Measurements from ENCODE around the gene CCDC12.

CCDC12 gene

DNA sequence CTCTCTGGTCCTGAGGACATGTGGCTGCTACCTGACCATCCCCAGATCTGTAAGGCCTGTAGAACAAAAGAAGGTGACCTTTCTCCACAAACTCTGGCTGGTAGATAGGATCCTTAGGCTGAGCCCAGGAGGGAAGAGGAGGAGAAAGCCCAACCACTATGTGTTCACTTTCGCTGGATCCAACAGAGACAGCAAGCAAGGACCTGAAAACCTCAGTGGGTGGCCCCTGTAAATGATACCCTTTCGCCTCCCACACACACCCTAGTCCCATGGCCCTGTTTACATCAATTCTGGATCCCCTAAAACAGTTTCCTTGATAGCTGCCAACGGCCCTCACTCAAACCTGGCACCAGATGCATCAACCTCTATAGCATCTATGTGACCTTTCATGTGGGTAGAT, 22.4 kb downstream of the CCDC12 start:
- DNase-seq = no peak

DNA sequence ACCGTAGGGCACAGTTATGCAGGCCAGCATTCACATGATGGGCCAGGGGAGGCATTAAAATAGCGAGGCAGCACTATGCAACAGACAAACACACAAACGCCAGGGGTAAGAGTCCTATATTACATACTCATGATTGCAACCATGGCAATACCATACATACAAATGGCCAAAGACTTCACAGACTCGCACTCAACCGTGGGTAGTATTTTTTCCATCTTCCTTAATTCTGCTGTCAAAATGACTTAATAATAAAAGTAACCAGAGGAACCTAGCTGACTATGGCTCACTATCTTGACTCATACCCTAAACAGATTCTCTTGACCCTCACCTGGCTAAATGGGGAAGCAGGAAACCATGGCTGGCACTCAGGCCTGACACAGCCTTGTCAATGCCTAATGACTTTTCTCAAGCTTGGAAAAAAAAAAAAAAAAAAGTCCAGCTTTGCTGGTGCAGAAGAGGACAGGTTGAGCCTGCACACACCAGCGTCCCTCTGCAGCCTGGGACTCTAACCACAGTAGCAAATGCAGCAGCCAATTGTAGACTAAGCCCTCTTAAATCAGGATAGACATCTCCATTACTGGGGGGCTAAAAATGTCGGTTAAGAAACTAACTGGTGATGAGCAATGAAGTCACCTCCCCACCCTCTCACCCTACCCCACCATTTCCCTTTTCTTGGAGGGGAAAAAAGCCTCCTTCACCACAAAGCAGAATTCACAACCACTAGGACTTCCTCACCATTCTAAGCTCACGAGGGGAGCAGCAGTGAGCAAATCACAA, 23.1 kb downstream of the CCDC12 start:
- no peak for DNase-seq

DNA sequence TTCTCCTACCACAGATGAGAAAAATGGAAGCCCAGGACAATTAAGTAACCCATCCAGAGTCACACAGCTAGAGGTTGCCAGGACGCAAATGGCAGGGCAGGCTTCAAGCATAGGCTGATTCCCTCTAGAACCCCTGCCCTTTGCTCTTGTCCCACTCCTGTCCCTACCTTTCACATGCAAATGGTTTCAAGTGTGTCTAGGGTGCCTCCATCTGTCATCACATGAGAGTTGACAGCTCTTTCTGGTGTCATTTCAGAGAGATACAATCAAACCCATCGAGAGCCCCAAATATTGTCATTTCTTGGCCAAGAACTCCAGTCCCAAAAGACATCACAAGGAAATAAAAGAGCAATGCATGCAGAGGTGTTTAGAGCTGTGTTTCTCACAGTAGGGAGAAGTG, 23.7 kb downstream of the CCDC12 start:
- DNase-seq = no peak

DNA sequence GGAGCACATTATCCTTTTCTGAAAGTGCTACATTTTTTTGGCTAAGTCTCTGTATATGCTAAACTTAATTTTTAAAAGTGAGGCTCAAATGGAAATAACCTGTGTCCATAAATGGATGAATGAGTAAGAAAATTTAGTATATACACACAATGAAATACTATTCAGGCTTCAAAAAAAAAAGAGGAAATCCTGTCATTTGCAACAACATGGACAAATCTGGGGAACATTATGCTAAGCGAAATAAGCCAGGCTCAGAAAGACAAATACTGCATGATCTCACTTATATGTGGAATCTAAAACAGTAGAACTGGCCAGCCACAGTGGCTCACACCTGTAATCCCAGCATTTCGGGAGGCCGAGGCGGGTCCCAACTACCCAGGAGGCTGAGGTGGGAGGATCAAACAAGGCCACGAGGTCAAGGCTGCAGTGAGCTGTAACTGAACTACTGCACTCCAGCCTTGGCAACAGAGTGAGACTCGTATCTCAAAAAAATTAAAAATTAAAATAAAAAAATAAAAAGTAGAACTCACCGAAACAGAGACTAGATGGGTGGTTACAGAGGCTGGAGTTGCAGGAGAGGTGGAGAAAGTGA, 25.8 kb downstream of the CCDC12 start:
- DNase-seq = no peak

DNA sequence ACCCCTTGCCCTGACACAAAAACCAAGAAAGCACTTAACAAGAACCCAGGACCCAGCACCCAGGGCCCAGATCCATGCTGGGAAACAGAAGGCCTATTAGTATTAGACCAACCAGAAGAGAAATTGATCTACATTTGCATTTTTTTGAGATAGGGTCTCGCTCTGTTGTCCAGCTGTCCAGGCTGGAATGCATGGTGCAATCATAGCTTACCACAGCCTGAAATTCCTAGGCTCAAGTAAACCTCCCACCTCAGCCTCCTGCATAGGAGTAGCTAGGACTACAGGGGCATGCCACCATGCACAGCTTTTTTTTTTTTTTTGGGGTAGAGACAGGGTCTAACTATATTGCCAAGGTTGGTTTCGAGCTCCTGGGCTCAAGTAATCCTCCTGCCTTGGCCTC, 26.4 kb downstream of the CCDC12 start:
- DNase-seq = no peak

DNA sequence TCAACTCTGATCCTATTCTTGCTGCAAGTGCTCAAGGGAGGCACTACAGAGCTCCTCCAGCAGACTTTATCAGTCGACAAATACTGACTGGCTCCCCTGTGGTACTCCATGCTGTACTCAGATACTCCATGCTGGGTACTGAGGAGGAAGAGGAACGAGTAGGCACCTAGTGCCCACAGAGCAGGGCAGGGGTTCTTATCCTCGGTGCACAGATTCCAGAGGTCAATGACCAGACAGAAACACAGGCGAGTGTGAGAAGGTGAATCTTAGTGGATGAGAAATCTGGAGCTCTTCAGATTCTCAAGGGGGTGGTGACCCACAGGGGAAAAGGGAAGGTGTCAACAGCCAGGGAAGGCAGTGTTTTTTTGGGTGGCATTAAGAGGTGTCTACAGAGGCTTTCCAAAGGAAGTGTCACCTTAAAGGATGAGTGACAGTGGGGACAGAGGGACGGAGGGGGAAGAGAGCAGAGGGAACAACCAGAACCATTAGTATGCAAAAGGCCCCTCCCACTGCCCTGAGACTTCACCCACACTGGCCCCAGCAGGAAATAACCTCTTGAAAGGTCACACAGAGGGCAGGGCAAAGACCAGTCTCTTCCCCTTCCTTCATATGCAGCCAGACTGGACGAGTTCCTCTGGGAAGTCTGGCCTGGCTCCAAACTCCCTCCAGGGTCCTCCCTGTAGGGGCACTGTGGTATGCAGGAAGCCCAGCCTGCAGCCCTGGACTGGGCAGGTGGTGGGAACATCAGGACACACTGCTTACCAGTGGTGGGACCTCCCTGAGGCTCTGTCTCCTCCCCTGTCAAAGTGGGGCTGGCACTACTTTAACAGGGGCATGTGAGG, 27.5 kb downstream of the CCDC12 start:
- DNase-seq = no peak

DNA sequence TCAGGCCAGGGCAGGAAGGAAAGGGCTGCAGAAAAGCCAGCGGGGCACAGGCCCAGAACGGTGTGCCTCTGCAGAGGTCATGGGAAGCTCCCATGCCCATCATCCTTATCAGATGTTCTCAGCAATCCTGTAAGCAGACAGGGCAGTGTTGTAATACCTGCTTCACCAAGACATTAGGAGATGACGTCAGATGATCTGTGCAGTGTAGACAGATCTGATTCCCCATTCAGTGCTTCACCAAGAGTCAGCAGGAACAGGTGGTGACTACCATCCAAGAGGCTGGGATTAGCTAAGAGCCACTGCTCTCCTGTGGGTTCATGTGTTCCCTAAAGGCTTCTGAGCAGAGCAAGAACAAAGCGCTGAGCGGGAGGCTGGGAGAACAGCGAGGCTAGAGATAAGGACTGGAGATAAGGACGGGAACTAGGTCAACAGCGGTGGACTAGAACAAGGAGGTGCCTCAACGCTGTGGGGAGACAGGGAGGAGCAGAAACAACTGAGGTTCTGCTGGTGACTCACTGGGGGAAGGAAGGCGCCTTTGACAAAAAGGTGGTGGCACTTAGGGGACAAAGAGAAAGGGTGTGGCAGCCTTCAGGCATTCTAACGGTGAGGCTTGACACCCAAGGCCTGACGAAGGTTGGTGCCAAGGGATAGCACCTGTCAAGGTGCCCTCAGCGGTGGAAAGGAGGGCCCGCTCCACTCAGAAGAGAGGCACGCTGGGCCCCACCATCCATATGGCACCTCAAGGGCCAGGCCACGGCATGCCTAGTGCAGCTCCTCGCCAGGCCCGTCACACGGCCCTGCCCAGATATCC, 28.4 kb downstream of the CCDC12 start:
- DNase-seq = no peak

DNA sequence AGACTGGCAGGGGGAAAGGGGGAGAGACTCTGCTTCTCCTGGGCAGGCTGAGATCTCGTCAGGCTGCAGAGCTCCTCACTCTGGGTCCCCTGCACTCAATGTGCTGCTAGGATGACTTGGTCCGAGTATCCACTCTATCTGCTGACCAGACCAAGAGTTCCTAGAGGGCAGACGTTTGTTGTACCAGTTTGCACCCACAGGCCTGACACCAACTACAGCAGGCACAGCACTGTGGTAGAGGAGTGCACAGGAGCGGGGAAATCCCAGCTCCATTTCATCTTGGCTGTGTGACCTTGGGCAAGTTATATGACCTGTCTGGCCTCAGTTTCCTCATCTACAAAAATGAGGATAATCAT, 29.0 kb downstream of the CCDC12 start:
- no peak for DNase-seq

DNA sequence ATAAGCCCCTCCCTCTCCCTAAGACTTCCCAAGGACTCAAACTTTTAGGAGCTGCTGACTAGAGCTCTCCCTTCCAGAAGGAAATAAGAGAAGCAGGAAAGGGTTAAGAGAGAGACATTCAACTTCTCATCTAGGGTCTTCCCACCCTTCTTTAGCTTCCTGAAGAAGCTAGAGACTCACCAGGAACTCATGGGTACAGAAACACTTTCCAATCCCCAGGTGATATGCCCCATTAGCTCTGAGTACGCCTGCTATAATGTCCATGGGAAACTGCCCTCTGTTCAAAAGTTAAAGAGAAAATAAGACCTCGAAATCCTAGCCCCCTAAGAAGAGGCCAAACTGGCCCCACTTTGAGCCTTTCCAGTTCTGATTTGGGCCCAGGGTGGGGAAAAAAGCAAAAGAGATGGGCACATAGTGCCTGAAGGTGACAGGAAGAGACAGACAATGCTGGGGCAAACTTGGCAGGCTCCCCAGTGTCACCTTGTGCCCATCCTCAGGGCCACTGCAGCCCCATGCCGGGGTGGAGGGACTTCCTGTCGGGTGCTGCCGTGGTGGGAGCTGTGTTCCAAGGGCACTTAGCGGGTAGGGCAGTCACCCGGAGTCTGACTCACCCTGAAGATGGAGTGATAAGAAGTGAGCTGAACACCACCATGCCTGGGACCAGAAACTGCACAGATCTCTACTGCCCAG, 29.5 kb downstream of the CCDC12 start:
- DNase-seq = no peak

DNA sequence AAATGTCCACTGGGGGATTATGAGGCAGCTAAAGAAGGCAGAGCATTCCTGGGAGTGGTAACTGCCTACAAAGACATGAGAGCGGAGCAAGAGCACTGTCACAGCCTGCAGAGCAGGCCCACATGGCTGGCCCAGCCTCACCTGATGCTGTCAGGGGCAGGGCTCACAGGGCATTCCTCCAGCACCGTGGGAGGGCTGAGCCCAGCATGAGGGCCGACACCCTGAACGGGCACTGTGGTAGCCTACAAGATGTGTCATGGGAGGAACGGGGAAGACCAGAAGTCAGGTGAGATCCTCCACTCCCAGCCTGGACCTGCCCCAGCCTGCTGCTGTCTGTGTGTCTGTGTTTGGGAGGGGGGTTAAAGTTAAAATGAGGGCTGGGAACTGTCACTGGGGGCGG, 30.1 kb downstream of the CCDC12 start:
- no peak for DNase-seq

DNA sequence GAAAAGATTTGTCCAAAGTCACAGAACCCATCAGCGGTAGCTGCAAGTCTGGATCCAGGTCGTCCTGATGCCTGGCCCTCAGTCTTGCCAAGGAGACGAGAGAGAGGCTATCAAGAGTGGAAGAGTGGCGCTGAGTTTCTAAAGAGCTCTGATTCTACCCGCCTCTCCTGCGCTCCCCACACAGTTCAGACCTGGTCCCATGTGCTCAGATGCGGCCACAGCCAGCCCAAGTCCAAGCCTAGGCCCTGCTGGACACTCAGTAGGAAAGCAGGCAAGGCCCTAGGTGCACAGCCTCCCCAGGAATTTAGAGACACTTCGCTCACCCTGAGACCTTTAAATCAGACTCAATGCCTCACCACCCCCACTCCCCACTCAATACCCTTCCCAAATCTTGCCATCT, 32.4 kb downstream of the CCDC12 start:
- DNase-seq = no peak

DNA sequence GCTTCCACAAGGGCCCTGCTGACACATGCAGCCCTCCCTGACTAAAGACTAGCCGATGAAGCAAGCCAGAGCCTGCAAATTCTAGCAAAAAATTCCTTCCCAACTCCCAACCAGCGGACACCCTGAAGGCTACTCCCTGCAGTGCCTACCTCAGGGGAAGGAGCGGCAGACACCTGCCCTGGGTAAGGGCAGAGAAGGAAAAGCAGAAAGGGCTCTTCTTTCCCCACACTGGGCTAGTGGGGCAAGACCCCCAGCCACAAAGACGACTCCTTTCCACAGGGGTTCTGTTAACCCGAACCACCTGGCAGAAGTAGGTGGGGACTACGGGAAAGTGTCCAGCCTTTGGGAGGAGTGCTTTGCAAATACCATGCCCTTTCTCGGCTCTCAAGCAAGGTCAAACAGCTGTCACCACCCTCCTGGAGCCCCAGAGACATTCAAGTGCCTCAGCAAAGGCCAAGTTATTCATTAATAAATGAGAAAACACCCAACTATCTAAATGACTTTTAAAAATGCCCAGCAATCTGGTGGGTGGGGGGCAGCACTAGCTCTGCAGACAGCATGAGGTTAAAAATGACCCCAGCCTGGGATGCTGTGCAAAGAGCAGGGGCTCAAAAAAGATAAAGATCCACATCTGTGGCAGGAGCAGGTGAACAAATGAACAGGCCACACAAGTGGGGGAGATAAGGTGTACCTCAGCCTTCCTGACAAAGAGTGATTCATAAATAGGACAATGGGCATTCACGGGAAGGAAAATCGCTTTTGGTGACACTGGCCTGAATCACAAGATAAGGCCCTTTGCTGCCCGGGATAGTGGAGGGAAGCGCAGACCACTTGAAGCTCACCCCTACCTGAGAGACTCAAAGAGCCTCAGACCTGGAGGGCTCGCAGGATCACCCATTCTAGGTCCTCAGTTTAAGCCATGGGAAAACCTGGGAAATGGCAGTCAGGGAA, 33.0 kb downstream of the CCDC12 start:
- DNase-seq = no peak

DNA sequence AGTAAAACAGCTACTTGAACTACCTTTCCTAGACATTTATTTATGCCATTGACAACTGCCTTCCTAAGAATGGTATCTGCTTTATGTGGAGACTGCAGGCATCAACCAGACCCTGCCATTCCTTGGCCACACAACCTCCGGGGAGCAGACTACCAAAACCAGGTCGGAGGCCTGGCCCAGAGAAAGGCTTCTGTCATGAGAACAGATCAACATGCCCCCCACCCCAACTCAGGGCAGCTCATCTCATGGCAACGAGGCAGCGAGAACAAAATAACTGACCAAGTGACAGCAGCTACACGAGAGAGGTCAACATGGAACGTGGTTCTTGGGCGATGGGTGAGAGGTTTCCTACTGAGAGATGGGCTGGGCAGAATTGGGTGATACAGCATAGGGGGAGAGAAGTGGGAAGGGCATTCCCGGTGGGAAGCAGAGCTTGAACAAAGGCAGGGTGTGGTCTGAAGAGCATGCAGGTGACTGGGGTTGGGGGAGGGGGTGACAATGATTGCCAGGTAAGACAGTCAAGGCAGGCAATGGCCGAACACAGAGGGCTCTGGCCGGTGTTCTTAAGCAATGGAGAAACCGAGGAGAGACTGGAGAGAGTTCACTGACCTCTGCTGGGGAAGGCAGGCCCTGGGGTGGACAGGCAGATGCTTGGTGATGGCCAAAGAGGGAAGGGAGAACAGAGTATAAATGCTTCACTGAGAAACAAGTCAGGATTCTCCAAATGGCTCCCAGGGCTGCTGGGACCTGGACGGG, 33.9 kb downstream of the CCDC12 start:
- DNase-seq = no peak

DNA sequence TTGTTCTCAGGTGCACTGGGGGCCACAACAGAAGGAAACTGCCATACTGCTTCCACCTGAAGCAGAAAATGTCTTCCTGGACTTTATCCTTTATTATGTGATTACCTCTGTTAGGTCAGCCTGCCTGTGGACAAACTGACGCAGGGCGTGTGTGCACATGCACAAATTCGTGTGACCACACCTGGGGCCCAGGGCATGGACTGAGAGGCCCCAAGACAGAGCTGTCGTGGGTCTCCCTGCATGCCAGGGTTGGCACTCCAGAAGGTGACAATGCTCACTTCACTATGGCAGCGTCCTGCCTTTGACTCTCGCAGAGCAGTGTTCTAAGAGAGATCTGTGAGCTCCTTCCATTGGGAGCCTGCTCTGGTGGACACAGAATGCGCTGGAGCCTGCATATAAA, 34.5 kb downstream of the CCDC12 start:
- no peak for DNase-seq

DNA sequence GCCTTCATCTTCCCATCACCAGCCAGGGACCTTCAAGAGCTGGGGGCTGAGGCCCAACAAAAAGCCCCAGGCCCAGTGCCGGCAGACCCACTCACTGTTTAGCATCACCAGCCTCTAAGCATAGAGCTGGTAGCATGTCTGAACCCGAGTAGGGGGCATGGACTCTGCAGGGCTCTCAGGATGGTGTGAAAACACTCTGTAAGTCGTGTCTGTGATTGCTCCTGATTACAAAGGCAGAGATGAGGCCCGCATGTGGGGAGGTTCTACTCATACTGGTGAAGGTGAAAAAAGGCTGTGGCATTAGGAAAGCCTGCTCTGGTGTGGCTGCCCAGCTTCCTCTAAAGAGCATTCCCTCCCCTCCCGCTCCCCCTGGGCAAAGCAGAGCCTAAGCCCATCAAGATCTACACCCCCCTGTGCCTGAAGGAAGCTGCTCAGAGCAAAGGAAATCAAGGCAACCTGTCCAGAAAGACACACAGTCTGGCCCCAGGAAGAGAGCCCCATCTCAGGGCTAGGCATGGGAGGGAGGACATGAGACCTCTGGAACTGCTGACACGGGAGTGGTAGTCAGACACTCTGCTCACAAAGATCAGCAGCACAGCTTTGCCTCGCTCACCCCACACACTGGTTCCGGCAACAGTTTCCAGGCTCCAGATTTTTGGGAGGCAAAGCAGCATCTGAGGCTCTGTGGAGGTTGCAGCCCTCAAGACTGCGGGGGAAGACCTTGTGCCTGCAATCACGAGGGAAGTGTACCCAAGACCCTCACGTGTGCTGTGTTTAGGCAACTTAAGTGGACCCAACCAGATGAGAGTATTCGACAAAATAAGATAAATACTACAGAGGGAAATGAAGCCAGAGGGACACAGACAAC, 36.7 kb downstream of the CCDC12 start:
- no peak for DNase-seq

DNA sequence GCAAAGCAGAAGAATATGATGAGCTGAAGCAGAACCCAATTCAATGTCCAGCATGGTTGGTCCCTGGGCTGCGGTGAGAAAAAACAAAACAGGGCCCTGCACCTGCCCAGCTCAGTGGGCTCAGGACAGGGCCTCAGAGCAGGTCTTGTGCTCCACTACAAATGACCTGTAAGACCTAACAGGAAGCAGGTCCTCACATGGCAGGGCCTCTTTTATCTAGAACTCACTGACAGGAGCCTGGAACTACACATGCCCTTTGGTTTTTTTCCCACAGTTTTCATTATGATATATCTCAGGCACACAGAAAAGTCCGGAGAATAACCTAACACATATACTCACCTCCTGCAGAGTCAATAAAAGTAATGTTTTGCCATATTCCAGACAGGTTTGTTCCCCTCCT, 38.4 kb downstream of the CCDC12 start:
- DNase-seq = no peak

DNA sequence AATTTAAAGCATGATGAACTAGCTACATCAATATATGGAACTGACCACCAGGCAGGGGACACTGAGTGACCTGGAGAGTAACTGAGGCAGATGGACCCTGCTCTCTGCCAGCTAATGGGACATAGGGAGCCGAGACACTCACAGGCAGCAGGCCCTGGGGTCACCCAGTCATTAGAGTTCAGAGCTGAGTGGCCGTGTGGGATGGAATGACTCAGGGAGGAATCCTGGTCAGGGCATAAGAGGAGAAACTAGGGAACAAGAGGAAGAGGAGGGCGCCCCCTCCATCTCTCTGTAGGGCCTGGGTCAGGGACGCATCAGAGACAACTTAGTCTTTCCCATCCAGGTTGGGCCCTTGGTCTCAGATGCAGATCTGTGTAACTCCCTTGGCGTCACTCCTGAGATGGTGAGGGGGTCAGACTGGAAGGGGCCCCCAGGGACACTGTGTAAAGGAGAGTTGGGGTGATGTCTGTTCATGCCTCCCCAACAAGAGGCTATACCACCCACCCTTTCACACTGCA, 39.8 kb downstream of the CCDC12 start:
- no peak for DNase-seq

DNA sequence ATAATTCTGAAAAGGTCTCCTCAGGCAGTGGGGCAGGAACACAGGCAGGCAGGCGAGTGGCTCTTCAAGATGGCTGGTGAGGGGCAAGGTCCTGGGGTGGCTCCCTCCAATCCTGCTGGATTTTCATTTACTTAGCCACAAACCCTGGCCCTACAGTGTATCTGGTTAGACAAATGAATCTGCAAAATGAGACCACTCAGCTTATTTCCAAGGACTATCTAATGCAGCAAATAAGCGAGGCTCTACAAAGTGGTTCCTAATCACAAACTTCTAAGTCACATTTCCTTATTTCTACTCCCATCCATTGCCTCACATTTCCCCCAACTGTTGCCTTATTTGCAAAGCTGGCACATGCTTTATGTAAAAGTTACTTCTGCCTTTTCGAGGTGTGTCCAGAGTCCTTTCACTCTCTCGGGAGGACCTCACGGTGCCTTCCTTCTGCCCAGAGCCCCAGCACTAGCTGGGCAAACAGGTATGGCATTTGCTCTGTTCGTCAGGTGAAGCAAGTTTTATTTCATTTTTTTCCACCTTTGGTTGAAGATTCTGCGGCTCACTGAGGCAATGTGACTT, 40.5 kb downstream of the CCDC12 start:
- DNase-seq = no peak

Measured in DMS153 (cell line).